SK-N-SH treated with all-trans-retinoic acid at 6 μM for 48 hours (cell line): ENCODE results near the gene NECTIN4.

Source experiments
- ATAC-seq: fragments of 200-7000 bp; cut with Tn5 transposase; 3 replicates; pipeline ENCODE4 v1.9.1; 2020; ENCODE audit warnings: mild to moderate bottlenecking, moderate library complexity
- BACH2 ChIP-seq: fragments of 250-450 bp; sonication (Bioruptor Pico); IDR thresholded peaks from 2 replicates; pipeline ENCODE4 v1.9.0; 2021; ENCODE audit warnings: mild to moderate bottlenecking, borderline replicate concordance
- CSDC2 ChIP-seq: fragments of 250-450 bp; sonication (Bioruptor Pico); IDR thresholded peaks from 2 replicates; pipeline ENCODE4 v1.5.0; 2020; ENCODE audit warnings: mild to moderate bottlenecking, moderate library complexity
- CSRNP3 ChIP-seq: fragments of 250-450 bp; sonication (Bioruptor Pico); IDR thresholded peaks from 2 replicates; pipeline ENCODE4 v1.5.1; 2021; ENCODE audit warnings: mild to moderate bottlenecking, moderate library complexity
- ESRRG ChIP-seq: fragments of 250-450 bp; sonication (Bioruptor Pico); IDR thresholded peaks from 2 replicates; pipeline ENCODE4 v1.6.1; 2021; ENCODE audit warnings: mild to moderate bottlenecking
- GLIS3 ChIP-seq: fragments of 250-450 bp; sonication (Bioruptor Pico); IDR thresholded peaks from 2 replicates; pipeline ENCODE4 v1.5.0; 2020; ENCODE audit warnings: mild to moderate bottlenecking, moderate library complexity
- ISL1 ChIP-seq: fragments of 250-450 bp; sonication (Bioruptor Pico); IDR thresholded peaks from 2 replicates; pipeline ENCODE4 v2.1.2; 2022; ENCODE audit warnings: mild to moderate bottlenecking, moderate library complexity
- OSR1 ChIP-seq: fragments of 250-450 bp; sonication (Bioruptor Pico); IDR thresholded peaks from 2 replicates; pipeline ENCODE4 v1.8.0; 2022; ENCODE audit warnings: moderate library complexity, mild to moderate bottlenecking, inconsistent platforms
- PATZ1 ChIP-seq: fragments of 250-450 bp; sonication (Bioruptor Pico); IDR thresholded peaks from 2 replicates; pipeline ENCODE4 v1.8.0; 2020; ENCODE audit warnings: mild to moderate bottlenecking, moderate library complexity, borderline replicate concordance
- PPARA ChIP-seq: fragments of 250-450 bp; sonication (Bioruptor Pico); IDR thresholded peaks from 2 replicates; pipeline ENCODE4 v1.5.0; 2020; ENCODE audit warnings: mild to moderate bottlenecking, borderline replicate concordance
- RARB ChIP-seq: fragments of 250-450 bp; sonication (Bioruptor Pico); IDR thresholded peaks from 2 replicates; pipeline ENCODE4 v1.8.0; 2021; ENCODE audit warnings: mild to moderate bottlenecking, moderate library complexity
- TCF4 ChIP-seq: fragments of 250-450 bp; sonication (Bioruptor Pico); IDR thresholded peaks from 2 replicates; pipeline ENCODE4 v1.8.0; 2021; ENCODE audit warnings: mild to moderate bottlenecking, moderate library complexity, borderline replicate concordance
- TOX ChIP-seq: fragments of 250-450 bp; sonication (Bioruptor Pico); IDR thresholded peaks from 2 replicates; pipeline ENCODE4 v1.8.0; 2021; ENCODE audit warnings: mild to moderate bottlenecking, moderate library complexity, borderline replicate concordance
- ZC3H10 ChIP-seq: fragments of 250-450 bp; sonication (Bioruptor Pico); IDR thresholded peaks from 2 replicates; pipeline ENCODE4 v1.5.1; 2021; ENCODE audit warnings: mild to moderate bottlenecking, moderate library complexity
- ZFP3 ChIP-seq: fragments of 250-450 bp; sonication (Bioruptor Pico); IDR thresholded peaks from 2 replicates; pipeline ENCODE4 v1.5.0; 2020; ENCODE audit warnings: mild to moderate bottlenecking, moderate library complexity
- ZFP30 ChIP-seq: fragments of 450-650 bp; formaldehyde crosslinking; IDR thresholded peaks from 2 replicates; pipeline ENCODE4 v1.5.0; 2022; ENCODE audit warnings: mild to moderate bottlenecking, moderate library complexity
- ZNF565 ChIP-seq: fragments of 450-650 bp; formaldehyde crosslinking; conservative IDR thresholded peaks from 2 replicates; pipeline ENCODE4 v1.5.0; 2020; ENCODE audit warnings: low read depth, mild to moderate bottlenecking, moderate library complexity
- ZNF70 ChIP-seq: fragments of 450-650 bp; formaldehyde crosslinking; IDR thresholded peaks from 2 replicates; pipeline ENCODE4 v1.5.0; 2020; ENCODE audit warnings: mild to moderate bottlenecking, moderate library complexity
- TF ChIP-seq, protein P1 (sequence below): fragments of 250-450 bp; sonication (Bioruptor Pico); IDR thresholded peaks from 2 replicates; pipeline ENCODE4 v1.8.0; 2021; ENCODE audit warnings: low read depth, mild to moderate bottlenecking, moderate library complexity, borderline replicate concordance
- TF ChIP-seq, protein P2 (sequence below): fragments of 250-450 bp; sonication (Bioruptor Pico); IDR thresholded peaks from 2 replicates; pipeline ENCODE4 v1.5.0; 2020; ENCODE audit warnings: mild to moderate bottlenecking, moderate library complexity
- TF ChIP-seq, protein P3 (sequence below): fragments of 250-450 bp; sonication (Bioruptor Pico); IDR thresholded peaks from 2 replicates; pipeline ENCODE4 v1.5.1; 2020; ENCODE audit warnings: low read depth, mild to moderate bottlenecking, moderate library complexity

NECTIN4 gene

DNA sequence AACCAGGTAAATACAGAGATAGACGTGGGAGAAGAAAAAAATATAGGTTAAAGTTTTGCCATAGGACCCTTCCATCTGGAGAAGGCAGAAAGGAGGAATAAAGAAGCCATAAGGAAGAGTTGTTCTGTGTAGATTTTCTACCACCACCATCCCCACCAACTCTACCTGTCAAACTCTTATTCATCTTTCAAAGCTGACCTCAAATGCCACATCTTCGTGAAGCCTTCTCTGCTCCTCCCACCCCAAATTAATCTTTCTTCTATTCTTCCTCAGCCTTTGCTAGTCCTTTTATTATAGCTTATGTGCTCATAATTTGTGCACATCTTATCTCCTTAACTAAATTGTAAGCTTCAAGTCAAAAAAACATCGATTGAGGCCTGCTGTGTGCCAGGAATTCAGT, 1.3 kb upstream of the NECTIN4 start:
- TF ChIP-seq BACH2 (CRISPR knock-in tag) (no peak), TCF4 (no peak), ESRRG (CRISPR knock-in tag) (no peak), OSR1 (no peak), ZNF565 (CRISPR knock-in tag) (no peak), CSDC2 (CRISPR knock-in tag) (no peak), ZFP30 (CRISPR knock-in tag) (no peak), ZNF70 (CRISPR knock-in tag) (no peak), ISL1 (CRISPR knock-in tag) (no peak), RARB (CRISPR knock-in tag) (no peak), TOX (CRISPR knock-in tag) (no peak), ZC3H10 (CRISPR knock-in tag) (no peak), GLIS3 (no peak), PATZ1 (no peak), PPARA (CRISPR knock-in tag) (no peak)
- TF ChIP-seq, protein P1, sequence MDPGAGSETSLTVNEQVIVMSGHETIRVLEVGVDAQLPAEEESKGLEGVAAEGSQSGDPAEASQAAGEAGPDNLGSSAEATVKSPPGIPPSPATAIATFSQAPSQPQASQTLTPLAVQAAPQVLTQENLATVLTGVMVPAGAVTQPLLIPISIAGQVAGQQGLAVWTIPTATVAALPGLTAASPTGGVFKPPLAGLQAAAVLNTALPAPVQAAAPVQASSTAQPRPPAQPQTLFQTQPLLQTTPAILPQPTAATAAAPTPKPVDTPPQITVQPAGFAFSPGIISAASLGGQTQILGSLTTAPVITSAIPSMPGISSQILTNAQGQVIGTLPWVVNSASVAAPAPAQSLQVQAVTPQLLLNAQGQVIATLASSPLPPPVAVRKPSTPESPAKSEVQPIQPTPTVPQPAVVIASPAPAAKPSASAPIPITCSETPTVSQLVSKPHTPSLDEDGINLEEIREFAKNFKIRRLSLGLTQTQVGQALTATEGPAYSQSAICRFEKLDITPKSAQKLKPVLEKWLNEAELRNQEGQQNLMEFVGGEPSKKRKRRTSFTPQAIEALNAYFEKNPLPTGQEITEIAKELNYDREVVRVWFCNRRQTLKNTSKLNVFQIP (CRISPR knock-in tag): no peak
- TF ChIP-seq, protein P2, sequence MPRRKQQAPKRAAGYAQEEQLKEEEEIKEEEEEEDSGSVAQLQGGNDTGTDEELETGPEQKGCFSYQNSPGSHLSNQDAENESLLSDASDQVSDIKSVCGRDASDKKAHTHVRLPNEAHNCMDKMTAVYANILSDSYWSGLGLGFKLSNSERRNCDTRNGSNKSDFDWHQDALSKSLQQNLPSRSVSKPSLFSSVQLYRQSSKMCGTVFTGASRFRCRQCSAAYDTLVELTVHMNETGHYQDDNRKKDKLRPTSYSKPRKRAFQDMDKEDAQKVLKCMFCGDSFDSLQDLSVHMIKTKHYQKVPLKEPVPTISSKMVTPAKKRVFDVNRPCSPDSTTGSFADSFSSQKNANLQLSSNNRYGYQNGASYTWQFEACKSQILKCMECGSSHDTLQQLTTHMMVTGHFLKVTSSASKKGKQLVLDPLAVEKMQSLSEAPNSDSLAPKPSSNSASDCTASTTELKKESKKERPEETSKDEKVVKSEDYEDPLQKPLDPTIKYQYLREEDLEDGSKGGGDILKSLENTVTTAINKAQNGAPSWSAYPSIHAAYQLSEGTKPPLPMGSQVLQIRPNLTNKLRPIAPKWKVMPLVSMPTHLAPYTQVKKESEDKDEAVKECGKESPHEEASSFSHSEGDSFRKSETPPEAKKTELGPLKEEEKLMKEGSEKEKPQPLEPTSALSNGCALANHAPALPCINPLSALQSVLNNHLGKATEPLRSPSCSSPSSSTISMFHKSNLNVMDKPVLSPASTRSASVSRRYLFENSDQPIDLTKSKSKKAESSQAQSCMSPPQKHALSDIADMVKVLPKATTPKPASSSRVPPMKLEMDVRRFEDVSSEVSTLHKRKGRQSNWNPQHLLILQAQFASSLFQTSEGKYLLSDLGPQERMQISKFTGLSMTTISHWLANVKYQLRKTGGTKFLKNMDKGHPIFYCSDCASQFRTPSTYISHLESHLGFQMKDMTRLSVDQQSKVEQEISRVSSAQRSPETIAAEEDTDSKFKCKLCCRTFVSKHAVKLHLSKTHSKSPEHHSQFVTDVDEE (CRISPR knock-in tag): no peak
- TF ChIP-seq, protein P3, sequence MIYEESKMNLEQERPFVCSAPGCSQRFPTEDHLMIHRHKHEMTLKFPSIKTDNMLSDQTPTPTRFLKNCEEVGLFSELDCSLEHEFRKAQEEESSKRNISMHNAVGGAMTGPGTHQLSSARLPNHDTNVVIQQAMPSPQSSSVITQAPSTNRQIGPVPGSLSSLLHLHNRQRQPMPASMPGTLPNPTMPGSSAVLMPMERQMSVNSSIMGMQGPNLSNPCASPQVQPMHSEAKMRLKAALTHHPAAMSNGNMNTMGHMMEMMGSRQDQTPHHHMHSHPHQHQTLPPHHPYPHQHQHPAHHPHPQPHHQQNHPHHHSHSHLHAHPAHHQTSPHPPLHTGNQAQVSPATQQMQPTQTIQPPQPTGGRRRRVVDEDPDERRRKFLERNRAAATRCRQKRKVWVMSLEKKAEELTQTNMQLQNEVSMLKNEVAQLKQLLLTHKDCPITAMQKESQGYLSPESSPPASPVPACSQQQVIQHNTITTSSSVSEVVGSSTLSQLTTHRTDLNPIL: no peak
- no peak for ATAC-seq

GRCh38 chr1:161089938-161090337, 580 bp upstream of the NECTIN4 start:
- no peak for TF ChIP-seq ZFP3 (CRISPR knock-in tag)
- TF ChIP-seq, protein P3: no peak
- TF ChIP-seq GLIS3: no peak
- TF ChIP-seq ISL1 (CRISPR knock-in tag): no peak
- TF ChIP-seq ZC3H10 (CRISPR knock-in tag): no peak
- no peak for TF ChIP-seq ZNF565 (CRISPR knock-in tag)
- ATAC-seq: no peak

DNA sequence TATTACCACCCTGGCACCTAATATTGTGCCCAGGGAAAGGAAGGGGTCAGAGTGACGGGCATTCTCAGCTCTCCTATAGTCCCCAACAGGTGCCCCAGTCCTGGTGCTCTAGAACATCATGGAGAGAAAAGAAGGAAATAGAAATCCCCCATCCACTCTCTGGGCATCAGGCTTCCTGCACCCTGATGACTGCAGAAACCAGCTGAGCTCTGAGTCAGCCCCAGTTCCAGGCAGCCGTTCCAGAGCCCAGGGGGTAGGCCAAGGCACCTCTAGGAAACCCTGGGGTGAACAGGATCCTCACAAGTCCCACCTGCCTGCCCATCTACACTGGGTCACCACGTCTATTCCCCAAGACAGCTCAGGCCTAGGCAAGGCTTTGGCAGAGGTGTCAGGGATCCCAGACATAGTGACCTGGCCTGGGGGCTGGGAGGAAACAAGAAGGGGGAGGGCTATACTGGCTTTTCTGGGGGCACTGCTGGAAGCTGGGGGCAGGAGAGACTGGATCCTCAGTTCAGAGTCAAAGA, 709 bp downstream of the NECTIN4 start:
- ATAC-seq: peak; percentile 29; the same call in 2 of the 3 replicates
- TF ChIP-seq GLIS3: no peak
- TF ChIP-seq CSRNP3: no peak
- TF ChIP-seq, protein P2 (CRISPR knock-in tag): no peak
- no peak for TF ChIP-seq RARB (CRISPR knock-in tag)
- TF ChIP-seq, protein P3: no peak
- no peak for TF ChIP-seq ZFP30 (CRISPR knock-in tag)
- no peak for TF ChIP-seq ZNF70 (CRISPR knock-in tag)
- TF ChIP-seq OSR1: no peak
- no peak for TF ChIP-seq PPARA (CRISPR knock-in tag)
- TF ChIP-seq PATZ1: no peak
